ENCODE results near the gene CLNK.

CLNK gene

GRCh38 chr4:10495651-10496050 is 188.9 kb downstream of the CLNK start:
- DNase-seq, result no peak

GRCh38 chr4:10492464-10492863 is 192.1 kb downstream of the CLNK start:
- no peak for DNase-seq

- DNase-seq, result no peak
Observed at GRCh38 chr4:10491401-10491800, 193.2 kb downstream of the CLNK start.

GRCh38 chr4:10490996-10491395 is 193.6 kb downstream of the CLNK start:
- no peak for DNase-seq

GRCh38 chr4:10482913-10483312 is 201.7 kb downstream of the CLNK start:
- DNase-seq, result no peak

GRCh38 chr4:10480616-10481015 is 204.0 kb downstream of the CLNK start:
- no peak for DNase-seq

- DNase-seq, result no peak
Observed at GRCh38 chr4:10478621-10479020, 205.9 kb downstream of the CLNK start.

- no peak for DNase-seq
Observed at GRCh38 chr4:10470505-10470904, 214.1 kb downstream of the CLNK start.

- no peak for DNase-seq
Observed at GRCh38 chr4:10466161-10466560, 218.4 kb downstream of the CLNK start.

GRCh38 chr4:10462876-10463275 is 221.7 kb downstream of the CLNK start:
- no peak for DNase-seq

- no peak for DNase-seq
Observed at GRCh38 chr4:10461850-10462400, 222.6 kb downstream of the CLNK start.

GRCh38 chr4:10461091-10461849 is 223.3 kb downstream of the CLNK start:
- DNase-seq, result peak; percentile 4

GRCh38 chr4:10460313-10461047 is 224.1 kb downstream of the CLNK start:
- no peak for DNase-seq

GRCh38 chr4:10459305-10459704 is 225.3 kb downstream of the CLNK start:
- DNase-seq, result no peak

- no peak for DNase-seq
Observed at GRCh38 chr4:10458177-10458576, 226.4 kb downstream of the CLNK start.

- peak; percentile 28 for DNase-seq
Observed at GRCh38 chr4:10457255-10457801, 227.2 kb downstream of the CLNK start, which contains the start of gene ZNF518B. TSS of gene ZNF518B (minus strand) at chr4:10457426. CDS start at chr4:10446328, 11,098 bp downstream.

GRCh38 chr4:10456595-10457254 is 227.8 kb downstream of the CLNK start:
- peak; percentile 5 for DNase-seq

- no peak for DNase-seq
Observed at GRCh38 chr4:10456260-10456594, 228.3 kb downstream of the CLNK start.

GRCh38 chr4:10455133-10455532 is 229.4 kb downstream of the CLNK start:
- DNase-seq, result no peak

- no peak for DNase-seq
Observed at GRCh38 chr4:10454726-10455125, 229.8 kb downstream of the CLNK start.

GRCh38 chr4:10454121-10454520 is 230.4 kb downstream of the CLNK start:
- DNase-seq, result no peak

- DNase-seq, result no peak
Observed at GRCh38 chr4:10448991-10449390, 235.6 kb downstream of the CLNK start.

- DNase-seq, result no peak
Observed at GRCh38 chr4:10442976-10443375, 241.6 kb downstream of the CLNK start.

Measured in DMS79 treated with DMSO at 0.1 percent for 48 hours (cell line).